Measurements from ENCODE around the gene ZC3H12A.

Gene ZC3H12A

DNA sequence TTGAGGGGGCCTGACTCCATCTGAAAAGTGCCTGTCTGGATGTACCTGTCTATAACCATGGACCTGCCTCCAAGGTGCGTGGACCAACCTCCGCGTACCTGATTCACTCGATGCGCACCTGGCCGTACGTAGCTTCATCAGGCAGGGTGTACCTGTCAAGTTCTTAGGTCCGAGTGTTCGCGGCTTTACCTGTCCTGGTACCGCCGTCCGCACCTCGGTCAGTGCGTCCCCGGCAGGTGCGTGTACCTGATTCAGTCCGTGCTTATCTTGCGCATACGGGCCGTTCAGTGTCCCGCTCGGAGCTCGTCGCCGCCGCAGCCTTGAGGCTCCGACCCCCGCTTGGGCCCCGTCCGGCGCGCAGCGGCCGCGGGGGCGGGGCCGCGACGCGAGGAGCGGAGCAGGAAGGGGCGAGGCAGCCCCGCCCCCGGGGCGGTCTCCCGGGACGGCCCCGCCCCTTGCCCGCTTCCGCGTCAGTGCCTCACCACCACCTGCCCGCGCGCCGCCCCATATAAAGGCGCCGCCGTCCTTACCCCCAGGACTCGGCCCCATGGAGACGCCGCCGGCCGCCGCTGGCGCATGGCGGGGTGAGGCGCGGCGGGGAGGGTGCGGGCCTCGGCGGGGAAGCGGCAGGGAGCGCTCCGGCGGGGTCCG, at the start of gene ZC3H12A:
Gene ZC3H12A, plus strand, starts transcription at position 535 of the 651 bp plus-strand sequence. CDS start 917 bp downstream, outside the sequence.
- Histone ChIP-seq H3K36me3 (ENCODE audit: insufficient read depth, low read depth, low read length) (peaks cover 25% of the 10 kb centered on the region), H3K9ac (ENCODE audit: low read depth, low read length) (peak within 1 kb of the TSS; percentile 79; the same call in 1 of the 2 replicates), H3K4me3 (ENCODE audit: low read length) (peak within 1 kb of the TSS; percentile 80), H3K9me3 (ENCODE audit: insufficient read depth, low read depth, low read length) (no peaks in the 10 kb centered on the region), H3K27ac (ENCODE audit: low read length) (peak within 1 kb of the TSS; percentile 50), H3K27me3 (ENCODE audit: insufficient read depth, low read length) (peaks cover 26% of the 10 kb centered on the region), H3K4me1 (ENCODE audit: insufficient read depth, low read length) (peaks cover 38% of the 10 kb centered on the region)

DNA sequence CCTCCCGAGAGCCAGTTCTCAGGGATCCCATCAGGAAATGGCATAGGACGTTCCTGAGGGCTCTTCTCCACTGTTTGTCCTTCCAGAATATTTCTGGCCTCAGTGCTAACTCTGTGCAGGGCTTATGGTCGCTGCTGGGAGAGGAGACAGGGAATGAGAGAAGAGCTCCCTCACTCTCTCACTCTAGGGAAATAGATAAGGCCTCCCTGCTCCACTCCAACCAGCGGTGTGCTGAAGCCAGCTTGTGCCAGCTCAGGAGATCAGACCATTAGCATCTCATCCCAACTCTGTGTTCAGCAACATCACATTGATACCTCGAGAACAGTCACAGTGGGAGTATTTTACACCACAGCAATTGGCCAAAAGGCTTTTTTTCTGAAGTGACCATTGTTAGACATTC, 49.2 kb upstream of the ZC3H12A start:
- peaks cover 4% of the 10 kb centered on the region; the same call in 1 of the 2 replicates for H3K4me1 ChIP-seq (ENCODE audit: insufficient read depth, low read length)
- no peaks in the 10 kb centered on the region for H3K9me3 ChIP-seq (ENCODE audit: insufficient read depth, low read depth, low read length)
- H3K9ac ChIP-seq (ENCODE audit: low read depth, low read length) = no peak overlapping the region
- no peak overlapping the region for H3K27ac ChIP-seq (ENCODE audit: low read length)
- H3K4me3 ChIP-seq (ENCODE audit: low read length) = no peak overlapping the region
- no peaks in the 10 kb centered on the region for H3K36me3 ChIP-seq (ENCODE audit: insufficient read depth, low read depth, low read length)
- H3K27me3 ChIP-seq (ENCODE audit: insufficient read depth, low read length) = no peaks in the 10 kb centered on the region

GRCh38 chr1:37429029-37429428, 45.4 kb upstream of the ZC3H12A start:
- H3K27me3 ChIP-seq (ENCODE audit: insufficient read depth, low read length) = no peaks in the 10 kb centered on the region
- H3K4me3 ChIP-seq (ENCODE audit: low read length) = no peak overlapping the region
- H3K27ac ChIP-seq (ENCODE audit: low read length) = no peak overlapping the region
- peaks cover 6% of the 10 kb centered on the region; the same call in 1 of the 2 replicates for H3K4me1 ChIP-seq (ENCODE audit: insufficient read depth, low read length)
- no peak overlapping the region for H3K9ac ChIP-seq (ENCODE audit: low read depth, low read length)
- H3K9me3 ChIP-seq (ENCODE audit: insufficient read depth, low read depth, low read length) = no peaks in the 10 kb centered on the region
- no peaks in the 10 kb centered on the region for H3K36me3 ChIP-seq (ENCODE audit: insufficient read depth, low read depth, low read length)

- Histone ChIP-seq H3K9ac (ENCODE audit: low read depth, low read length) (no peak overlapping the region), H3K4me1 (ENCODE audit: insufficient read depth, low read length) (peaks cover 6% of the 10 kb centered on the region; the same call in 1 of the 2 replicates), H3K27ac (ENCODE audit: low read length) (no peak overlapping the region), H3K36me3 (ENCODE audit: insufficient read depth, low read depth, low read length) (no peaks in the 10 kb centered on the region), H3K9me3 (ENCODE audit: insufficient read depth, low read depth, low read length) (no peaks in the 10 kb centered on the region), H3K4me3 (ENCODE audit: low read length) (no peak overlapping the region), H3K27me3 (ENCODE audit: insufficient read depth, low read length) (no peaks in the 10 kb centered on the region)
Observed at GRCh38 chr1:37430103-37430985, 44.0 kb upstream of the ZC3H12A start.

DNA sequence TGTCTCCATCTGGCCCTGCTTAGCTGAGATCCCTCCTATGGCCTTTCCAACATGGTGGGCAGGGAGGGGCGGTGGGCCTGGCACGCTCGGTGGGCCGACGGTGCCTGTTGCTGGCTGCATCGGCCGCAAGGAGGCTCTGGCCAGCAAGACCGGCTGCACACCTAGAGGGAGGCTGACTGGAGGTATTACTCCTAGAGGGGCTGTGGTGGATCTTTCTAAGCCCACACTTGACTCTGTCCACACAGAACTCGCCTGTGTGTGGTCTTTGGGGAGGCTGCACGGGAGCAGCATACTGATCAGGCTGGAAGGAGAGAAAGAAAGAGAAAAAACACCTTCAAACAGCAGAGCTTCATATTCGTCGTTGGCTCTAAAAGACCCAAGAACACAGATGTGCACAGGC, 41.7 kb upstream of the ZC3H12A start:
- Histone ChIP-seq H3K9me3 (ENCODE audit: insufficient read depth, low read depth, low read length) (no peaks in the 10 kb centered on the region), H3K4me3 (ENCODE audit: low read length) (no peak overlapping the region), H3K27ac (ENCODE audit: low read length) (no peak overlapping the region), H3K27me3 (ENCODE audit: insufficient read depth, low read length) (no peaks in the 10 kb centered on the region), H3K36me3 (ENCODE audit: insufficient read depth, low read depth, low read length) (no peaks in the 10 kb centered on the region), H3K9ac (ENCODE audit: low read depth, low read length) (no peak overlapping the region), H3K4me1 (ENCODE audit: insufficient read depth, low read length) (peaks cover 6% of the 10 kb centered on the region; the same call in 1 of the 2 replicates)

GRCh38 chr1:37433171-37433570, 41.2 kb upstream of the ZC3H12A start:
- Histone ChIP-seq H3K27ac (ENCODE audit: low read length) (no peak overlapping the region), H3K4me3 (ENCODE audit: low read length) (no peak overlapping the region), H3K4me1 (ENCODE audit: insufficient read depth, low read length) (peaks cover 6% of the 10 kb centered on the region; the same call in 1 of the 2 replicates), H3K9ac (ENCODE audit: low read depth, low read length) (no peak overlapping the region), H3K36me3 (ENCODE audit: insufficient read depth, low read depth, low read length) (no peaks in the 10 kb centered on the region), H3K27me3 (ENCODE audit: insufficient read depth, low read length) (no peaks in the 10 kb centered on the region), H3K9me3 (ENCODE audit: insufficient read depth, low read depth, low read length) (no peaks in the 10 kb centered on the region)

DNA sequence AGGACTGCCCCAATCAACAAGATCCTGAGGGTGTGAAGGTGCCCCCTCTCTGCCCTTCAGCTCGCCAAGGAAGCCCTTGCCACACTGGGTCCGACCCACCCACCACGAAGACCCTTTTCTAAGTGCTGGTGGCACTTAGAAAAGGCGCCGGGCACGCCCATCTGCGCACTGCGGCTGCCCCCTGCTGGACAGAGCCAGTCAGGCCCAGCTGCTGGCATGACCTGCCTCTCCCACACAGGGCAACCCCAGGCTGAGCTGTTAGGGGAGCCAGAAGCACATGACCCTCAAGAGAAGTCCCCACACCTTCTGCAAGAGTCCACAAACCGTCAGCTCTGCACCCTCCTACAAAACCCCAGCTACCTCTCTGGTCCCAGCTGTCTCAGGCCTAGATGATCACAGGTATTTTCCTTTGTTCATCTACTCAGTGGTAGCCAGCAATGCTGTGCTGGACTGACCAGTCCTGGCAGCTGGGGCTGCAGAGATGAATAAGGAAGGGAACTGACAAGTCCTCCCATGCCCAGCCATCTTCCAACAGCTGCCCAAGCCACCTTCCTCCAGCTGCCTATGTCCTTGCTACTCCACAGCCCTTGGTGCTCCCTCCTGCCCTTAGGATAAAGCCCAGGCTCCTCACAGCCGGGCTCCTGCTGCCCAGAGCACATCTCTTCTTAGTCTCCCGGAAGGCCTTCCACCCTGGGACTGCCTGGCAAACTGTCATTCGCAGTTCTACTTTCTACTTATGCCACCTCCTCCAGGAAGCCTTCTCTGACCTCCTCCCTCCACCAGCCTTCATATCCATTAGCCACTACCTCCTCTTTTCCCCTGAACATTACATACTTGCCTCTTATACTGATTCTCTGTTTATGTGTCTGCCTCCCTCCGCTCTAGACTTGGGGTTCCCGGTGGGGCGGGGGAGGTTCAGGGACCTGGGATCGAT, 39.8 kb upstream of the ZC3H12A start:
- no peaks in the 10 kb centered on the region for H3K36me3 ChIP-seq (ENCODE audit: insufficient read depth, low read depth, low read length)
- H3K4me3 ChIP-seq (ENCODE audit: low read length) = no peak overlapping the region
- peaks cover 6% of the 10 kb centered on the region; the same call in 1 of the 2 replicates for H3K4me1 ChIP-seq (ENCODE audit: insufficient read depth, low read length)
- no peaks in the 10 kb centered on the region for H3K27me3 ChIP-seq (ENCODE audit: insufficient read depth, low read length)
- H3K9me3 ChIP-seq (ENCODE audit: insufficient read depth, low read depth, low read length) = no peaks in the 10 kb centered on the region
- H3K27ac ChIP-seq (ENCODE audit: low read length) = no peak overlapping the region
- no peak overlapping the region for H3K9ac ChIP-seq (ENCODE audit: low read depth, low read length)

DNA sequence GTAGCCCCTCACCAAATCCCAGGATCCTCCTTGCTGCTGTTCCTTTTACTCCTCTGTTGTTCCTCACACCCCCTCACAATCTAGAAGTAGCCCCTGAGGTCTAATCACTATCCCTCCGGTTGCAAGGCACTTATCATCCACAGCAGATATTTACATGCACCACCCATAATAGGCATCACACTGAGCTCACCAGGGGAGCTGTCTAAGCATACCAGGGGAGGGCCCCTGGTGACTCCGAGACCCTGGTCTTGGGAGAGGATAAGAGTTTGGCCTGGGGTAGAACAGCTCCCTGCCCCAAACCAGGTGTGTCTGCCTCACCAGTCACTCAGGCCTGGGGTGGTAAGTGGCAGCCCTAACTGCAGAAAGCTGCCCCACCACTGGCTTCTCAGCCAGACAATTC, 37.3 kb upstream of the ZC3H12A start:
- H3K27me3 ChIP-seq (ENCODE audit: insufficient read depth, low read length) = no peaks in the 10 kb centered on the region
- H3K36me3 ChIP-seq (ENCODE audit: insufficient read depth, low read depth, low read length) = no peaks in the 10 kb centered on the region
- H3K4me1 ChIP-seq (ENCODE audit: insufficient read depth, low read length) = no peaks in the 10 kb centered on the region
- no peak overlapping the region for H3K4me3 ChIP-seq (ENCODE audit: low read length)
- no peaks in the 10 kb centered on the region for H3K9me3 ChIP-seq (ENCODE audit: insufficient read depth, low read depth, low read length)
- no peak overlapping the region for H3K27ac ChIP-seq (ENCODE audit: low read length)
- no peak overlapping the region for H3K9ac ChIP-seq (ENCODE audit: low read depth, low read length)

GRCh38 chr1:37438037-37438868, 36.1 kb upstream of the ZC3H12A start:
- Histone ChIP-seq H3K4me1 (ENCODE audit: insufficient read depth, low read length) (no peaks in the 10 kb centered on the region), H3K27ac (ENCODE audit: low read length) (no peak overlapping the region), H3K9ac (ENCODE audit: low read depth, low read length) (no peak overlapping the region), H3K4me3 (ENCODE audit: low read length) (no peak overlapping the region), H3K9me3 (ENCODE audit: insufficient read depth, low read depth, low read length) (no peaks in the 10 kb centered on the region), H3K27me3 (ENCODE audit: insufficient read depth, low read length) (no peaks in the 10 kb centered on the region), H3K36me3 (ENCODE audit: insufficient read depth, low read depth, low read length) (no peaks in the 10 kb centered on the region)

DNA sequence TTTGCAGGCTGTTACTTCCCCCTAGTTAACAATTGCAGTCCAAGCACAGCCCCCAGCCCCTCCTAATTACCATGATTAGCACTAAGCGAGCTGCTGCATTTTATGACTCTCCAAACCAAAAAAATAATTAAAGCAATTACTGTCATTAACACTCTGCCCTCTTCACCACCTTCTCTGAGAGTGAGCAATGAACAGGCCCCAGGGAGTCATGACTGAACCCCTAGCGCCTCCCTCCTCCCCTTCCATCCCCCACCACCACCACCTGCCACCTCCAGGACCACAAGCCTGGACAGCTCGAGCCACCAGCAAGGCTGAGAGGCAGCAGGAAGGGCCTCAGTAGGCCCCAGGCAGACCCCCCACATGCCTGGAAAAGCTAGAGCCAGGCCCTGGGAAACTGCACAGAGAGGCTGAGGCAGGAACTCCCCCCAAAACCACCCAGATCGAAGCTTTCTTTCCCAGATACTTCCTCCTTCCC, 35.5 kb upstream of the ZC3H12A start:
- no peaks in the 10 kb centered on the region for H3K36me3 ChIP-seq (ENCODE audit: insufficient read depth, low read depth, low read length)
- H3K9ac ChIP-seq (ENCODE audit: low read depth, low read length) = no peak overlapping the region
- no peak overlapping the region for H3K4me3 ChIP-seq (ENCODE audit: low read length)
- no peaks in the 10 kb centered on the region for H3K4me1 ChIP-seq (ENCODE audit: insufficient read depth, low read length)
- no peaks in the 10 kb centered on the region for H3K9me3 ChIP-seq (ENCODE audit: insufficient read depth, low read depth, low read length)
- H3K27ac ChIP-seq (ENCODE audit: low read length) = no peak overlapping the region
- no peaks in the 10 kb centered on the region for H3K27me3 ChIP-seq (ENCODE audit: insufficient read depth, low read length)
